Peyer's patch (tissue), 4 donors: ENCODE data around the gene FUT2.

Experiments used
- CTCF ChIP-seq, 6 experiments: fragments of 450-650 bp in 4 of 6; fragments of 200-600 bp in 2 of 6; sonication (generic) in 1 of 6; IDR thresholded peaks; one replicate each; pipeline ENCODE4 v1.5.1; 2017 to 2019; ENCODE audit warnings: antibody characterized with exemption in 6 of 6, mild to moderate bottlenecking in 3 of 6, moderate library complexity in 1 of 6
- POLR2A ChIP-seq, 2 donors: fragments of 450-650 bp; IDR thresholded peaks; one replicate each; pipeline ENCODE4 v1.5.1; 2017; ENCODE audit warnings: antibody characterized with exemption in 2 of 2, mild to moderate bottlenecking in 2 of 2, moderate library complexity in 2 of 2

GRCh38 chr19:48752496-48753365, 57.0 kb downstream of the FUT2 start, which contains the start of gene FUT1:
- TF ChIP-seq CTCF (IDR thresholded peaks at IDR 0.05) (peak in 2 of 6 experiments; percentile 9 to 10), POLR2A (IDR thresholded peaks at IDR 0.05) (no peak)
